Measurements from ENCODE around the gene CORO2A.

GRCh38 chr9:98128316-98128715 lies 64.1 kb downstream of the CORO2A start:
- no peak for TF ChIP-seq POLR2A (IDR thresholded peaks at IDR 0.05; ENCODE audit: low read depth, low read length)
- no peak for TF ChIP-seq POLR2AphosphoS5 (IDR thresholded peaks at IDR 0.05; ENCODE audit: low read depth, low read length)
- TF ChIP-seq TAF1 (IDR thresholded peaks at IDR 0.05; ENCODE audit: low read depth, low read length): no peak
- no peak for TF ChIP-seq SPI1 (IDR thresholded peaks at IDR 0.05; ENCODE audit: low read depth, low read length)
- no peak for TF ChIP-seq PAX5 (IDR thresholded peaks at IDR 0.05; ENCODE audit: insufficient read depth, low read length, severe bottlenecking)
